Measurements from ENCODE around the gene IGSF5.

DNA sequence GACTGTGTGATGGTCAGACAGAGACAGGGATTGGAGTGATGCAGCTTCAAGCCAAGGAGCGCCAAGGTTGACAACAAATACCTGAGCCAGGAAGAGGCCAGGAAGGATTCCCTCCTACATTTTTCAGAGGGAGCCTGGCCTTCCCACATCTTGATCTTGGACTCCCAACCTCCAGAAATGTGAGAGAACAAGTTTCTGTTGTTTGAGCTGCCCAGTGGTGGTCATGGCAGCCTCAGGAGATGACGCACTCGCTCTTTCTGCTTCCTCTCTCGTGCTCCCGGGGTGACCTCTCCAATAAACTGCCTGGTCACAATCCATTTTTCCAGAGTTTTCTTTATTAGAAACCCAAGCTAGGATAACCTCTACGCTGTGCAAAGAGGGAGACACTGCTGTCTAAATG, 16.6 kb upstream of the IGSF5 start:
- TF ChIP-seq, protein P1, sequence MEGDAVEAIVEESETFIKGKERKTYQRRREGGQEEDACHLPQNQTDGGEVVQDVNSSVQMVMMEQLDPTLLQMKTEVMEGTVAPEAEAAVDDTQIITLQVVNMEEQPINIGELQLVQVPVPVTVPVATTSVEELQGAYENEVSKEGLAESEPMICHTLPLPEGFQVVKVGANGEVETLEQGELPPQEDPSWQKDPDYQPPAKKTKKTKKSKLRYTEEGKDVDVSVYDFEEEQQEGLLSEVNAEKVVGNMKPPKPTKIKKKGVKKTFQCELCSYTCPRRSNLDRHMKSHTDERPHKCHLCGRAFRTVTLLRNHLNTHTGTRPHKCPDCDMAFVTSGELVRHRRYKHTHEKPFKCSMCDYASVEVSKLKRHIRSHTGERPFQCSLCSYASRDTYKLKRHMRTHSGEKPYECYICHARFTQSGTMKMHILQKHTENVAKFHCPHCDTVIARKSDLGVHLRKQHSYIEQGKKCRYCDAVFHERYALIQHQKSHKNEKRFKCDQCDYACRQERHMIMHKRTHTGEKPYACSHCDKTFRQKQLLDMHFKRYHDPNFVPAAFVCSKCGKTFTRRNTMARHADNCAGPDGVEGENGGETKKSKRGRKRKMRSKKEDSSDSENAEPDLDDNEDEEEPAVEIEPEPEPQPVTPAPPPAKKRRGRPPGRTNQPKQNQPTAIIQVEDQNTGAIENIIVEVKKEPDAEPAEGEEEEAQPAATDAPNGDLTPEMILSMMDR (conservative IDR thresholded peaks at IDR 0.05; ENCODE audit: low read length): no peak
- TF ChIP-seq EZH2phosphoT487 (IDR thresholded peaks at IDR 0.05; ENCODE audit: borderline replicate concordance, low read depth, low read length): no peak
